NCI-H2029 treated with DMSO at 0.1 percent for 48 hours (cell line): Measurements from ENCODE around the gene TRIM77.
"Not testable (repeated sequence)": the region's sequence is repeated elsewhere in the genome, so short reads cannot be mapped to it uniquely, and the experiment has no call there.

Experiments
- DNase-seq: peaks from one replicate; lab custom pipeline; 2025; lab: John Stamatoyannopoulos, UW

Gene TRIM77

GRCh38 chr11:89709999-89710398 is at the start of gene TRIM77:
Gene TRIM77 (plus strand): TSS chr11:89710299. CDS start chr11:89710299, 0 bp downstream.
- DNase-seq: not testable (repeated sequence)

GRCh38 chr11:89667001-89667400 is 43.1 kb upstream of the TRIM77 start:
- DNase-seq: no peak

- not testable (repeated sequence) for DNase-seq
Measured at GRCh38 chr11:89668158-89668557, 41.9 kb upstream of the TRIM77 start.

GRCh38 chr11:89669586-89669985 is 40.5 kb upstream of the TRIM77 start:
- not testable (repeated sequence) for DNase-seq

GRCh38 chr11:89669993-89670669 is 40.0 kb upstream of the TRIM77 start:
- DNase-seq: not testable (repeated sequence)

GRCh38 chr11:89672547-89672946 is 37.6 kb upstream of the TRIM77 start:
- DNase-seq: not testable (repeated sequence)

GRCh38 chr11:89673380-89673779 is 36.7 kb upstream of the TRIM77 start:
- DNase-seq: not testable (repeated sequence)

- not testable (repeated sequence) for DNase-seq
Measured at GRCh38 chr11:89675383-89675782, 34.7 kb upstream of the TRIM77 start.

GRCh38 chr11:89675948-89676347 is 34.2 kb upstream of the TRIM77 start:
- not testable (repeated sequence) for DNase-seq

GRCh38 chr11:89707080-89707479 is 3.0 kb upstream of the TRIM77 start:
- DNase-seq: not testable (repeated sequence)

GRCh38 chr11:89724866-89725498 is 14.9 kb downstream of the TRIM77 start:
- DNase-seq: not testable (repeated sequence)

GRCh38 chr11:89730215-89730614 is 20.1 kb downstream of the TRIM77 start:
- not testable (repeated sequence) for DNase-seq

- DNase-seq: no peak
Measured at GRCh38 chr11:89736566-89736965, 26.5 kb downstream of the TRIM77 start.

- no peak for DNase-seq
Measured at GRCh38 chr11:89737116-89737515, 27.0 kb downstream of the TRIM77 start.

GRCh38 chr11:89741406-89741805 is 31.3 kb downstream of the TRIM77 start:
- DNase-seq: not testable (repeated sequence)

GRCh38 chr11:89744158-89744557 is 34.1 kb downstream of the TRIM77 start:
- DNase-seq: not testable (repeated sequence)

GRCh38 chr11:89750822-89751221 is 40.7 kb downstream of the TRIM77 start:
- not testable (repeated sequence) for DNase-seq
